Endothelial cell of umbilical vein (primary cell): Measurements from ENCODE around the gene TRMT11. TPM values are rescaled to one million over a fixed set of nuclear protein-coding genes. Genes with fewer than 3 reads are reported as not detected.

Source experiments
- BruUV-seq: library from RNA; stranded (reverse); fragments of 400-500 nt; replicated peaks from 2 replicates; lab custom pipeline; 2021; lab: Mats Ljungman, UMichigan
- CTCF ChIA-PET: fragments of 300-600, 350-600 bp; sonication (Branson Sonifier 250); formaldehyde crosslinking; loops from one replicate; lab custom pipeline; 2021; ENCODE audit warnings: antibody characterized with exemption, inconsistent platforms; lab: Charles Lee
- POLR2A ChIA-PET: fragments of 300-600, 350-600 bp; sonication (Branson Sonifier 250); formaldehyde crosslinking; loops from one replicate; lab custom pipeline; 2021; ENCODE audit warnings: antibody characterized with exemption, inconsistent platforms; lab: Charles Lee
- DNase-seq: peaks from one replicate; pipeline ENCODE4 v3.0.0-alpha.2; 2011; ENCODE audit warnings: low read depth, low spot score
- FAIRE-seq: peaks from 2 replicates; lab custom pipeline; 2011; peaks lifted over from hg19 to GRCh38; lab: Jason Lieb, UNC
- H2AFZ ChIP-seq: 2 replicates; pipeline ENCODE4 v1.6.0; 2012; ENCODE audit warnings: low read depth, low read length, control low read depth, inconsistent platforms
- H3K27ac ChIP-seq: 2 replicates; pipeline ENCODE4 v1.5.1; 2011; ENCODE audit warnings: low read depth, mild to moderate bottlenecking, control low read depth, low read length, moderate library complexity; ENCODE audit not compliant: insufficient read depth
- H3K27me3 ChIP-seq, 2 experiments: 2 replicates each; pipeline versions ENCODE4 v1.6.0 to v1.6.1; 2011; ENCODE audit warnings: low read length in 2 of 2, mixed read lengths in 1 of 2; ENCODE audit not compliant: control insufficient read depth in 2 of 2, insufficient read depth in 2 of 2
- H3K36me3 ChIP-seq, 2 experiments: 2 replicates in 1 of 2; 3 replicates in 1 of 2; pipeline ENCODE4 v1.5.1; 2011; ENCODE audit warnings: low read length in 2 of 2, mild to moderate bottlenecking in 1 of 2, moderate library complexity in 1 of 2; ENCODE audit not compliant: control insufficient read depth in 2 of 2, insufficient read depth in 2 of 2; ENCODE audit errors: extremely low read depth in 1 of 2
- H3K4me1 ChIP-seq: 3 replicates; pipeline ENCODE4 v1.5.1; 2011; ENCODE audit warnings: mild to moderate bottlenecking, low read length; ENCODE audit not compliant: control insufficient read depth, insufficient read depth; ENCODE audit errors: extremely low read depth
- H3K4me2 ChIP-seq: 2 replicates; pipeline ENCODE4 v1.6.1; 2011; ENCODE audit warnings: low read length, control low read depth, mixed read lengths; ENCODE audit not compliant: insufficient read depth
- H3K4me3 ChIP-seq, 3 experiments: fragments of 200-600 bp in 1 of 3; sonication (generic), shearing (Covaris generic) in 1 of 3; replicated peaks in 1 of 3; 2 replicates each; pipeline ENCODE4 v1.5.1; 2011 to 2016; ENCODE audit warnings: control low read depth in 3 of 3, low read length in 3 of 3, mild to moderate bottlenecking in 2 of 3, inconsistent platforms in 1 of 3, low read depth in 1 of 3, moderate library complexity in 1 of 3; ENCODE audit not compliant: insufficient read depth in 1 of 3
- H3K79me2 ChIP-seq: 2 replicates; pipeline ENCODE4 v1.6.0; 2012; ENCODE audit warnings: low read length, inconsistent platforms; ENCODE audit not compliant: control insufficient read depth, insufficient read depth
- H3K9ac ChIP-seq: replicated peaks from 2 replicates; pipeline ENCODE3; 2011; ENCODE audit warnings: low read length, control low read depth; ENCODE audit not compliant: insufficient read depth; ENCODE audit errors: extremely low read depth
- H3K9me1 ChIP-seq: replicated peaks from 3 replicates; pipeline ENCODE4 v1.6.0; 2011; ENCODE audit warnings: mild to moderate bottlenecking, low read length; ENCODE audit not compliant: control insufficient read depth, insufficient read depth; ENCODE audit errors: extremely low read depth
- H3K9me3 ChIP-seq: replicated peaks from 2 replicates; pipeline ENCODE4 v1.5.1; 2012; ENCODE audit warnings: low read length, inconsistent platforms; ENCODE audit not compliant: control insufficient read depth, insufficient read depth
- H4K20me1 ChIP-seq: replicated peaks from 2 replicates; pipeline ENCODE3; 2011; ENCODE audit warnings: mild to moderate bottlenecking, low read length; ENCODE audit not compliant: control insufficient read depth, insufficient read depth; ENCODE audit errors: extremely low read depth
- EZH2 ChIP-seq: IDR thresholded peaks from 2 replicates; pipeline ENCODE4 v1.6.1; 2012; ENCODE audit warnings: borderline replicate concordance, low read depth, mild to moderate bottlenecking, moderate library complexity, low read length, inconsistent platforms; ENCODE audit not compliant: severe bottlenecking
- FOS ChIP-seq: IDR thresholded peaks from 2 replicates; pipeline ENCODE4 v1.6.1; 2011; ENCODE audit warnings: mild to moderate bottlenecking, low read length, moderate library complexity, borderline replicate concordance; ENCODE audit not compliant: insufficient read depth
- GATA2 ChIP-seq: IDR thresholded peaks from 2 replicates; pipeline ENCODE4 v1.7.0; 2011; ENCODE audit warnings: low read depth, mild to moderate bottlenecking, moderate library complexity, mixed read lengths, low read length; ENCODE audit not compliant: insufficient read length, insufficient read depth
- JUN ChIP-seq: IDR thresholded peaks from 2 replicates; pipeline ENCODE4 v1.6.1; 2011; ENCODE audit warnings: borderline replicate concordance, low read depth; ENCODE audit not compliant: insufficient read length, insufficient read depth
- MYC ChIP-seq: IDR thresholded peaks from one replicate; pipeline ENCODE4 v1.6.1; 2011; ENCODE audit warnings: mild to moderate bottlenecking, low read depth, low read length
- POLR2A ChIP-seq: IDR thresholded peaks from 2 replicates; pipeline ENCODE4 v1.6.1; 2012; ENCODE audit warnings: low read depth, mild to moderate bottlenecking, control low read depth, low read length
- POLR2AphosphoS5 ChIP-seq: IDR thresholded peaks from 2 replicates; pipeline ENCODE4 v1.6.1; 2012; ENCODE audit warnings: low read depth, mild to moderate bottlenecking, control low read depth, low read length, moderate library complexity; ENCODE audit not compliant: insufficient read depth
- dilution Hi-C: fragments of 300-500 bp; cut with MboI; formaldehyde crosslinking; loops from one replicate; pipeline ENCODE4 v1.15.0; 2019; ENCODE audit warnings: low sequenced_read_pairs; ENCODE audit not compliant: extremely low pct_ligation_motif_present
- intact Hi-C: fragments of 100-400 bp; cut with micrococcal nuclease; formaldehyde crosslinking; loops from one replicate; pipeline ENCODE4 v1.10.0; 2022
- polyA plus RNA-seq, 4 experiments: library from polyadenylated mRNA; depleted of rRNA in 3 of 4; stranded (reverse) in 3 of 4; unstranded in 1 of 4; fragments of >200 nt; gene quantifications; 2 replicates each; pipeline versions ENCODE4 v1.2.1 to v1.2.3, GENCODE V29; 2011 to 2012; ENCODE audit warnings: missing spikeins in 1 of 4
- total RNA-seq: library from RNA; stranded (reverse); gene quantifications from 2 replicates; pipeline ENCODE4 v1.2.3, GENCODE V29; 2021
- TF ChIP-seq, protein P1 (sequence below), 2 donors: IDR thresholded peaks; 1 replicate in 1 of 2; 2 replicates in 1 of 2; pipeline ENCODE4 v1.5.1; 2011; ENCODE audit warnings: low read length in 2 of 2, mild to moderate bottlenecking in 2 of 2, moderate library complexity in 2 of 2, control low read depth in 1 of 2, inconsistent platforms in 1 of 2, low read depth in 1 of 2; ENCODE audit not compliant: insufficient read depth in 1 of 2; ENCODE audit errors: extremely low read depth in 1 of 2
- TF ChIP-seq, protein P2 (sequence below): IDR thresholded peaks from 2 replicates; pipeline ENCODE4 v1.6.1; 2011; ENCODE audit not compliant: insufficient read depth, insufficient read length

The TRMT11 gene
- total and polyA plus RNA-seq, 2 donors (not counting 3 experiments of a cell fraction or from before 2014, with no cell fraction given) = 5.1 to 10.7 TPM

DNA sequence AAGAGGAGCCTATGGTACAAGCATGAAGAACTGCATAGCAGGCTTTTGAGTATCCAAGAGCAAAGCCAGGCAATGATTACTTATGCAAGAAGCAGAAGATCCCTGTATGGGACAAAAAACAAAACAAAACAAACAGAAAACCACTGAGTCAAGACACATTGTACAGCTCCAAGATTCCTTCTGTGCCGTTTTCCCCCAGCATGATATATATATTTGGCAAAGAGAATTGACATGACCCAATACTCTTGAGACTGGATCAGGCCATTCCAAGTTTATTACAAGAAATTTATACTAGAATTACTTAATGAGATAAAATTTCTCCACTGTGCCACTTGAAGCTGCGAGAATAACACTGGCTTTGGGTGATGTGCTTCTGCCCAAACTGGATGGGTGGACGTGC lies 65.5 kb downstream of the TRMT11 start:
- H3K27ac ChIP-seq = no peak overlapping the region
- H3K4me1 ChIP-seq = no peaks in the 10 kb centered on the region
- ChIA-PET POLR2A (no interaction called here), CTCF (interaction anchor here (1.2 to 2.4 kb wide), 4 partner anchors 10 to 1139 kb away, joined by 3 to 10 read pairs (median 4); no protein-coding TSS in a partner anchor)
- no peaks in the 10 kb centered on the region for H3K9me3 ChIP-seq
- no peak for DNase-seq
- no peak overlapping the region for H2AFZ ChIP-seq
- no peak for FAIRE-seq
- no peak overlapping the region for H3K4me3 ChIP-seq
- intact Hi-C loops (no loop called here), dilution Hi-C loops (no loop called here)
- no peak for TF ChIP-seq GATA2
- no peak for TF ChIP-seq MYC
- TF ChIP-seq POLR2A = no peak
- no peak for TF ChIP-seq EZH2
- TF ChIP-seq, protein P1, sequence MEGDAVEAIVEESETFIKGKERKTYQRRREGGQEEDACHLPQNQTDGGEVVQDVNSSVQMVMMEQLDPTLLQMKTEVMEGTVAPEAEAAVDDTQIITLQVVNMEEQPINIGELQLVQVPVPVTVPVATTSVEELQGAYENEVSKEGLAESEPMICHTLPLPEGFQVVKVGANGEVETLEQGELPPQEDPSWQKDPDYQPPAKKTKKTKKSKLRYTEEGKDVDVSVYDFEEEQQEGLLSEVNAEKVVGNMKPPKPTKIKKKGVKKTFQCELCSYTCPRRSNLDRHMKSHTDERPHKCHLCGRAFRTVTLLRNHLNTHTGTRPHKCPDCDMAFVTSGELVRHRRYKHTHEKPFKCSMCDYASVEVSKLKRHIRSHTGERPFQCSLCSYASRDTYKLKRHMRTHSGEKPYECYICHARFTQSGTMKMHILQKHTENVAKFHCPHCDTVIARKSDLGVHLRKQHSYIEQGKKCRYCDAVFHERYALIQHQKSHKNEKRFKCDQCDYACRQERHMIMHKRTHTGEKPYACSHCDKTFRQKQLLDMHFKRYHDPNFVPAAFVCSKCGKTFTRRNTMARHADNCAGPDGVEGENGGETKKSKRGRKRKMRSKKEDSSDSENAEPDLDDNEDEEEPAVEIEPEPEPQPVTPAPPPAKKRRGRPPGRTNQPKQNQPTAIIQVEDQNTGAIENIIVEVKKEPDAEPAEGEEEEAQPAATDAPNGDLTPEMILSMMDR (IDR thresholded peaks at IDR 0.05; ENCODE audit: extremely low read depth in 1 of 2, insufficient read depth in 1 of 2, low read depth in 1 of 2, low read length in 2 of 2) = no peak
- no peak for TF ChIP-seq JUN
- TF ChIP-seq POLR2AphosphoS5 = no peak
- TF ChIP-seq FOS = no peak
- TF ChIP-seq, protein P2, sequence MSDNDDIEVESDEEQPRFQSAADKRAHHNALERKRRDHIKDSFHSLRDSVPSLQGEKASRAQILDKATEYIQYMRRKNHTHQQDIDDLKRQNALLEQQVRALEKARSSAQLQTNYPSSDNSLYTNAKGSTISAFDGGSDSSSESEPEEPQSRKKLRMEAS = no peak
- H3K4me2 ChIP-seq = no peak overlapping the region
- H3K27me3 ChIP-seq = no peaks in the 10 kb centered on the region
- H3K79me2 ChIP-seq = no peaks in the 10 kb centered on the region
- H4K20me1 ChIP-seq = no peaks in the 10 kb centered on the region
- BruUV-seq = no TSS peak
- no peak overlapping the region for H3K9ac ChIP-seq
- peaks cover 0 to 4% of the 10 kb centered on the region in 2 experiments for H3K36me3 ChIP-seq
- H3K9me1 ChIP-seq = no peaks in the 10 kb centered on the region
